Spleen (tissue), 11 donors: ENCODE measurements around the gene ARHGAP6. TPM values are rescaled to one million over a fixed set of nuclear protein-coding genes. Genes with fewer than 3 reads are reported as not detected.
"Not testable (repeated sequence)": the region's sequence is repeated elsewhere in the genome, so short reads cannot be mapped to it uniquely, and the experiment has no call there.

Experiments used
- DNase-seq: peaks from one replicate; pipeline ENCODE4 v3.0.0-alpha.2; 2020
- H3K27ac ChIP-seq, 8 donors: fragments of 200-600 bp; sonication (generic) in 7 of 8; 1 replicate in 4 of 8; 2 replicates in 4 of 8; pipeline versions ENCODE4 v1.5.0 to v1.8.0; 2016 to 2021; ENCODE audit warnings: inconsistent platforms in 4 of 8, mild to moderate bottlenecking in 4 of 8, moderate library complexity in 1 of 8
- H3K27me3 ChIP-seq, 7 donors: fragments of 200-600 bp; sonication (generic) in 6 of 7; replicated peaks in 1 of 7; 1 replicate in 4 of 7; 2 replicates in 3 of 7; pipeline versions ENCODE4 v1.5.0 to v1.8.0; 2016 to 2021; ENCODE audit warnings: inconsistent platforms in 3 of 7, mild to moderate bottlenecking in 1 of 7
- H3K36me3 ChIP-seq, 6 donors: fragments of 200-600 bp; sonication (generic) in 5 of 6; 1 replicate in 4 of 6; 2 replicates in 2 of 6; pipeline versions ENCODE4 v1.5.0 to v1.8.0; 2016 to 2021; ENCODE audit warnings: inconsistent platforms in 2 of 6
- H3K4me1 ChIP-seq, 6 donors: fragments of 200-600 bp; sonication (generic) in 5 of 6; 1 replicate in 3 of 6; 2 replicates in 3 of 6; pipeline versions ENCODE4 v1.5.0 to v1.8.0; 2016 to 2021; ENCODE audit warnings: inconsistent platforms in 3 of 6
- H3K4me3 ChIP-seq, 8 donors: fragments of 200-600 bp; sonication (generic) in 7 of 8; 1 replicate in 4 of 8; 2 replicates in 4 of 8; pipeline versions ENCODE4 v1.5.0 to v1.8.0; 2016 to 2021; ENCODE audit warnings: inconsistent platforms in 4 of 8, mild to moderate bottlenecking in 4 of 8, moderate library complexity in 2 of 8
- H3K9me3 ChIP-seq, 8 donors: fragments of 200-600 bp; sonication (generic) in 7 of 8; 1 replicate in 4 of 8; 2 replicates in 4 of 8; pipeline versions ENCODE4 v1.5.0 to v1.8.0; 2016 to 2021; ENCODE audit warnings: inconsistent platforms in 4 of 8
- CTCF ChIP-seq, 11 experiments: fragments of 200-600 bp in 7 of 11; fragments of 450-650 bp in 4 of 11; sonication (generic) in 4 of 11; IDR thresholded peaks in 8 of 11; conservative IDR thresholded peaks in 3 of 11; 1 replicate in 7 of 11; 2 replicates in 4 of 11; pipeline versions ENCODE4 v1.4.0 to v1.8.0; 2016 to 2021; ENCODE audit warnings: antibody characterized with exemption in 11 of 11, inconsistent platforms in 4 of 11, mild to moderate bottlenecking in 1 of 11
- POLR2A ChIP-seq, 3 donors: fragments of 450-650 bp; IDR thresholded peaks; one replicate each; pipeline ENCODE4 v1.5.1; 2017; ENCODE audit warnings: antibody characterized with exemption in 3 of 3, mild to moderate bottlenecking in 1 of 3
- POLR2AphosphoS5 ChIP-seq, 3 donors: sonication (generic); formaldehyde crosslinking; IDR thresholded peaks; one replicate each; pipeline ENCODE4 v1.5.1; 2017; ENCODE audit warnings: antibody characterized with exemption in 3 of 3
- WGBS, 5 donors: extraction: QIAGEN DNeasy Blood & Tissue Kit in 3 of 5; methylation state at CpG; one replicate each; pipeline versions ENCODE4 v1.1.5 to v1.1.7; 2013 to 2018; 5-methylcytosine and 5-hydroxymethylcytosine counted together
- intact Hi-C: fragments of 100-400 bp; cut with DNase I; formaldehyde crosslinking; loops from one replicate; pipeline ENCODE4 v1.15.0; 2023; ENCODE audit warnings: low total_unique reads
- polyA plus RNA-seq, 3 donors: library from polyadenylated mRNA; stranded (reverse); fragments of 200-250 nt; gene quantifications; one replicate each; pipeline ENCODE4 v1.2.1, GENCODE V29; 2013
- total RNA-seq, 7 donors: library from RNA; depleted of rRNA in 3 of 7; stranded (reverse); fragments of >200 nt in 3 of 7; fragmentation: NEBNext Ultra II Directional in 4 of 7; extraction: Animal tissue kit (Norgen Biotek cat#: 25700) in 4 of 7; gene quantifications; one replicate each; pipeline versions ENCODE4 v1.1.0 to v1.2.1, GENCODE V29; 2016 to 2021
- donor health status: healthy with polysubstance abuse.
- donor health status: DM: no; HTN: no; CAD: no; lungs with moderate emphysema.
- donor health status: DM: no; HTN: no; CAD: no.
- donor health status: Bipolar disorder and iron deficiency.
- donor health status: healthy.
- donor health status: DM: no; HTN: no; CAD: no.
- donor health status: DM: yes; HTN: yes; CAD: no.

The ARHGAP6 gene
- total and polyA plus RNA-seq, 10 donors: 2.0 to 20.8 (median 12.7) TPM

- H3K4me3 ChIP-seq: no peak overlapping the region
- WGBS, 5 donors: 71 to 93% (median 83%) methylated on average over 3 of the region's 3 CpGs
- H3K4me1 ChIP-seq: no peaks in the 10 kb centered on the region
- no peak for DNase-seq
- H3K27me3 ChIP-seq: no peaks in the 10 kb centered on the region
- H3K36me3 ChIP-seq: no peaks in the 10 kb centered on the region
- H3K9me3 ChIP-seq: peaks cover 0 to 6% (median 0%) of the 10 kb centered on the region in 8 donors
- H3K27ac ChIP-seq: no peak overlapping the region
- TF ChIP-seq CTCF (IDR thresholded peaks at IDR 0.05 in 8 of 11, conservative IDR thresholded peaks at IDR 0.05 in 3 of 11): no peak
- TF ChIP-seq POLR2AphosphoS5 (IDR thresholded peaks at IDR 0.05): no peak
- TF ChIP-seq POLR2A (IDR thresholded peaks at IDR 0.05): no peak
- intact Hi-C loops: no loop called here
Observed at GRCh38 chrX:11509786-11510185, 155.9 kb downstream of the ARHGAP6 start.

GRCh38 chrX:11504234-11504633 is 161.5 kb downstream of the ARHGAP6 start:
- TF ChIP-seq POLR2A (IDR thresholded peaks at IDR 0.05): no peak
- no peak for TF ChIP-seq POLR2AphosphoS5 (IDR thresholded peaks at IDR 0.05)
- no peak for TF ChIP-seq CTCF (IDR thresholded peaks at IDR 0.05 in 8 of 11, conservative IDR thresholded peaks at IDR 0.05 in 3 of 11)
- intact Hi-C loops: no loop called here
- Histone ChIP-seq H3K4me3 (no peak overlapping the region), H3K4me1 (no peaks in the 10 kb centered on the region), H3K27ac (no peak overlapping the region), H3K36me3 (no peaks in the 10 kb centered on the region), H3K9me3 (no peaks in the 10 kb centered on the region), H3K27me3 (peaks cover 0 to 3% (median 0%) of the 10 kb centered on the region in 7 donors)
- WGBS, 5 donors: 38 to 78% (median 65%) methylated on average over 2 of the region's 2 CpGs
- DNase-seq: no peak

- TF ChIP-seq POLR2A (IDR thresholded peaks at IDR 0.05) (no peak), CTCF (IDR thresholded peaks at IDR 0.05 in 8 of 11, conservative IDR thresholded peaks at IDR 0.05 in 3 of 11) (no peak), POLR2AphosphoS5 (IDR thresholded peaks at IDR 0.05) (no peak)
- Histone ChIP-seq H3K9me3 (peaks cover 0 to 8% (median 0%) of the 10 kb centered on the region in 8 donors), H3K36me3 (no peaks in the 10 kb centered on the region), H3K27ac (no peak overlapping the region), H3K27me3 (peaks cover 0 to 3% (median 0%) of the 10 kb centered on the region in 7 donors), H3K4me3 (no peak overlapping the region), H3K4me1 (no peaks in the 10 kb centered on the region)
- 39 to 74% (median 61%) methylated on average over 5 of the region's 5 CpGs for WGBS, 5 donors
- DNase-seq: no peak
- intact Hi-C loops: no loop called here
Observed at GRCh38 chrX:11499076-11500044, 166.4 kb downstream of the ARHGAP6 start.

- H3K9me3 ChIP-seq, H3K27me3 ChIP-seq, H3K4me3 ChIP-seq, DNase-seq, H3K4me1 ChIP-seq, intact Hi-C loops, H3K36me3 ChIP-seq, H3K27ac ChIP-seq: not testable (repeated sequence)
- WGBS, 5 donors: 89 to 100% (median 100%) methylated on average over 2 of the region's 2 CpGs
Observed at GRCh38 chrX:11491375-11491774, 174.3 kb downstream of the ARHGAP6 start.
